ENCODE measurements around the gene CNR1.

- TF ChIP-seq REST (IDR thresholded peaks at IDR 0.05; ENCODE audit: low read depth) (no peak), MAX (IDR thresholded peaks at IDR 0.05) (no peak), TAF1 (IDR thresholded peaks at IDR 0.05; ENCODE audit: low read depth) (no peak), YY1 (IDR thresholded peaks at IDR 0.05; ENCODE audit: low read depth) (no peak), FOXM1 (IDR thresholded peaks at IDR 0.05; ENCODE audit: borderline replicate concordance, low read depth) (no peak), EP300 (IDR thresholded peaks at IDR 0.05; ENCODE audit: borderline replicate concordance) (no peak), NFIC (IDR thresholded peaks at IDR 0.05) (no peak), ZBTB7A (IDR thresholded peaks at IDR 0.05; ENCODE audit: low read depth) (no peak), RAD21 (IDR thresholded peaks at IDR 0.05; ENCODE audit: low read depth) (no peak)
Measured at GRCh38 chr6:88144637-88145297, 21.4 kb downstream of the CNR1 start.
